H9 (cell line): ENCODE results near the gene KRTAP4-5. TPM values are rescaled to one million over a fixed set of nuclear protein-coding genes. Genes with fewer than 3 reads are reported as not detected.

Experiments
- total RNA-seq: library from RNA; stranded (reverse); gene quantifications from 2 replicates; pipeline ENCODE4 v1.2.1, GENCODE V29; 2021

KRTAP4-5 gene
- total RNA-seq, 1 experiment from 2014 or later, result not detected

Other genes starting within 250 kb of the KRTAP4-5 start
- not detected in 2 replicates for gene KRT23, start 212.2 kb downstream of the KRTAP4-5 start, total RNA-seq
- not detected in 2 replicates for gene KRT39, start 182.9 kb downstream of the KRTAP4-5 start, total RNA-seq
- not detected in 2 replicates for gene KRT40, start 165.5 kb downstream of the KRTAP4-5 start, total RNA-seq
- not detected in 2 replicates for gene KRTAP3-3, start 155.7 kb downstream of the KRTAP4-5 start, total RNA-seq
- not detected in 2 replicates for gene KRTAP3-2, start 149.9 kb downstream of the KRTAP4-5 start, total RNA-seq
- gene KRTAP3-1, start 140.7 kb downstream of the KRTAP4-5 start, total RNA-seq, result not detected in 2 replicates
- gene KRTAP1-5, start 122.6 kb downstream of the KRTAP4-5 start, total RNA-seq, result not detected in 2 replicates
- not detected in 2 replicates for gene KRTAP1-4, start 119.6 kb downstream of the KRTAP4-5 start, total RNA-seq
- not detected in 2 replicates for gene KRTAP1-3, start 115.0 kb downstream of the KRTAP4-5 start, total RNA-seq
- gene KRTAP1-1, start 108.4 kb downstream of the KRTAP4-5 start, total RNA-seq, result not detected in 2 replicates
- gene KRTAP2-1, start 102.5 kb downstream of the KRTAP4-5 start, total RNA-seq, result not detected in 2 replicates
- gene KRTAP2-2, start 94.6 kb downstream of the KRTAP4-5 start, total RNA-seq, result not detected in 2 replicates
- not detected in 2 replicates for gene KRTAP2-3, start 89.7 kb downstream of the KRTAP4-5 start, total RNA-seq
- not detected in 2 replicates for gene KRTAP2-4, start 83.9 kb downstream of the KRTAP4-5 start, total RNA-seq
- gene KRTAP4-7, start 65.7 kb downstream of the KRTAP4-5 start, total RNA-seq, result not detected in 2 replicates
- not detected in 2 replicates for gene KRTAP4-8, start 51.7 kb downstream of the KRTAP4-5 start, total RNA-seq
- gene KRTAP4-16, start 47.6 kb downstream of the KRTAP4-5 start, total RNA-seq, result not detected in 2 replicates
- gene KRTAP4-9, start 44.4 kb downstream of the KRTAP4-5 start, total RNA-seq, result not detected in 2 replicates
- not detected in 2 replicates for gene KRTAP4-11, start 31.5 kb downstream of the KRTAP4-5 start, total RNA-seq
- gene KRTAP4-12, start 25.6 kb downstream of the KRTAP4-5 start, total RNA-seq, result not detected in 2 replicates
- gene KRTAP4-6, start 9.3 kb downstream of the KRTAP4-5 start, total RNA-seq, result not detected in 2 replicates
- gene KRTAP4-4, start 10.9 kb upstream of the KRTAP4-5 start, total RNA-seq, result not detected in 2 replicates
- gene KRTAP4-3, start 18.4 kb upstream of the KRTAP4-5 start, total RNA-seq, result not detected in 2 replicates
- gene KRTAP4-2, start 28.4 kb upstream of the KRTAP4-5 start, total RNA-seq, result not detected in 2 replicates
- not detected in 2 replicates for gene KRTAP4-1, start 35.1 kb upstream of the KRTAP4-5 start, total RNA-seq
- not detected in 2 replicates for gene KRTAP9-1, start 40.1 kb upstream of the KRTAP4-5 start, total RNA-seq
- gene KRTAP9-2, start 76.8 kb upstream of the KRTAP4-5 start, total RNA-seq, result not detected in 2 replicates
- gene KRTAP9-3, start 82.6 kb upstream of the KRTAP4-5 start, total RNA-seq, result not detected in 2 replicates
- not detected in 2 replicates for gene KRTAP9-8, start 88.2 kb upstream of the KRTAP4-5 start, total RNA-seq
- gene KRTAP9-4, start 99.9 kb upstream of the KRTAP4-5 start, total RNA-seq, result not detected in 2 replicates
- gene KRTAP9-9, start 105.6 kb upstream of the KRTAP4-5 start, total RNA-seq, result not detected in 2 replicates
- gene KRTAP9-6, start 115.6 kb upstream of the KRTAP4-5 start, total RNA-seq, result not detected in 2 replicates
- gene KRTAP9-7, start 125.9 kb upstream of the KRTAP4-5 start, total RNA-seq, result not detected in 2 replicates
- not detected in 2 replicates for gene KRTAP29-1, start 153.0 kb upstream of the KRTAP4-5 start, total RNA-seq
- not detected in 2 replicates for gene KRTAP16-1, start 159.5 kb upstream of the KRTAP4-5 start, total RNA-seq
- gene KRTAP17-1, start 165.9 kb upstream of the KRTAP4-5 start, total RNA-seq, result not detected in 2 replicates
- gene KRT33A, start 201.0 kb upstream of the KRTAP4-5 start, total RNA-seq, result not detected in 2 replicates
- not detected in 2 replicates for gene KRT33B, start 220.0 kb upstream of the KRTAP4-5 start, total RNA-seq
- not detected in 2 replicates for gene KRT34, start 232.5 kb upstream of the KRTAP4-5 start, total RNA-seq
- not detected in 2 replicates for gene KRT31, start 247.8 kb upstream of the KRTAP4-5 start, total RNA-seq